GOT3 (cell line): ENCODE data around the gene PEX19.
A peak's percentile ranks its signal among the peaks of the same experiment; 100 is the strongest.
"Not testable (repeated sequence)": the region's sequence is repeated elsewhere in the genome, so short reads cannot be mapped to it uniquely, and the experiment has no call there.

Source experiments
- DNase-seq: peaks from one replicate; lab custom pipeline; 2025; ENCODE audit warnings: mixed read lengths; lab: John Stamatoyannopoulos, UW

PEX19 gene

GRCh38 chr1:160284782-160285344 lies at the start of gene PEX19:
TSS of gene PEX19 (minus strand) at chr1:160285133. CDS start at chr1:160285124, 9 bp downstream.
- peak; percentile 78 for DNase-seq

GRCh38 chr1:160332516-160332915 lies 47.6 kb upstream of the PEX19 start:
- DNase-seq: no peak

GRCh38 chr1:160330119-160330518 lies 45.2 kb upstream of the PEX19 start:
- no peak for DNase-seq

GRCh38 chr1:160328184-160328583 lies 43.3 kb upstream of the PEX19 start:
- DNase-seq: no peak

GRCh38 chr1:160326418-160326817 lies 41.5 kb upstream of the PEX19 start:
- no peak for DNase-seq

- DNase-seq: no peak
Observed at GRCh38 chr1:160325252-160325651, 40.3 kb upstream of the PEX19 start.

GRCh38 chr1:160322831-160323230 lies 37.9 kb upstream of the PEX19 start:
- DNase-seq: no peak

GRCh38 chr1:160315359-160315758 lies 30.4 kb upstream of the PEX19 start:
- DNase-seq: no peak

- DNase-seq: no peak
Observed at GRCh38 chr1:160309571-160309970, 24.6 kb upstream of the PEX19 start.

- no peak for DNase-seq
Observed at GRCh38 chr1:160309185-160309557, 24.2 kb upstream of the PEX19 start.

- no peak for DNase-seq
Observed at GRCh38 chr1:160308451-160309184, 23.7 kb upstream of the PEX19 start.

- DNase-seq: no peak
Observed at GRCh38 chr1:160307118-160307791, 22.3 kb upstream of the PEX19 start.

- DNase-seq: no peak
Observed at GRCh38 chr1:160300173-160300572, 15.2 kb upstream of the PEX19 start.

- DNase-seq: no peak
Observed at GRCh38 chr1:160296036-160296435, 11.1 kb upstream of the PEX19 start.

- DNase-seq: no peak
Observed at GRCh38 chr1:160293020-160293968, 8.4 kb upstream of the PEX19 start.

- DNase-seq: no peak
Observed at GRCh38 chr1:160291248-160292220, 6.6 kb upstream of the PEX19 start.

GRCh38 chr1:160287769-160288168 lies 2.8 kb upstream of the PEX19 start:
- DNase-seq: not testable (repeated sequence)

GRCh38 chr1:160285506-160285905 lies 573 bp upstream of the PEX19 start:
- no peak for DNase-seq

- DNase-seq: no peak
Observed at GRCh38 chr1:160284220-160284781, 632 bp downstream of the PEX19 start.

- DNase-seq: no peak
Observed at GRCh38 chr1:160282807-160283206, 2.1 kb downstream of the PEX19 start.

- DNase-seq: no peak
Observed at GRCh38 chr1:160277987-160278386, 6.9 kb downstream of the PEX19 start.
